ENCODE data around the gene CDHR2.
"Not testable (repeated sequence)": the region's sequence is repeated elsewhere in the genome, so short reads cannot be mapped to it uniquely, and the experiment has no call there.

Gene CDHR2

GRCh38 chr5:176597417-176598389, 48.6 kb downstream of the CDHR2 start:
- DNase-seq (ENCODE audit: insufficient read length, low spot score), result no peak
- no peak for FAIRE-seq

GRCh38 chr5:176599749-176600430, 50.7 kb downstream of the CDHR2 start:
- not testable (repeated sequence) for FAIRE-seq

More at GRCh38 chr5:176597417-176598389, 48.6 kb downstream of the CDHR2 start:
- TF ChIP-seq SPI1 (IDR thresholded peaks at IDR 0.05; ENCODE audit: low read depth, low read length) (no peak), POU2F2 (IDR thresholded peaks at IDR 0.05; ENCODE audit: low read depth, low read length) (no peak), POLR2A (IDR thresholded peaks at IDR 0.05; ENCODE audit: low read depth, low read length) (no peak), TAF1 (IDR thresholded peaks at IDR 0.05; ENCODE audit: low read depth, low read length) (no peak), POLR2AphosphoS5 (IDR thresholded peaks at IDR 0.05; ENCODE audit: low read depth, low read length) (no peak), PAX5 (IDR thresholded peaks at IDR 0.05; ENCODE audit: insufficient read depth, low read length, severe bottlenecking) (no peak)

DNA sequence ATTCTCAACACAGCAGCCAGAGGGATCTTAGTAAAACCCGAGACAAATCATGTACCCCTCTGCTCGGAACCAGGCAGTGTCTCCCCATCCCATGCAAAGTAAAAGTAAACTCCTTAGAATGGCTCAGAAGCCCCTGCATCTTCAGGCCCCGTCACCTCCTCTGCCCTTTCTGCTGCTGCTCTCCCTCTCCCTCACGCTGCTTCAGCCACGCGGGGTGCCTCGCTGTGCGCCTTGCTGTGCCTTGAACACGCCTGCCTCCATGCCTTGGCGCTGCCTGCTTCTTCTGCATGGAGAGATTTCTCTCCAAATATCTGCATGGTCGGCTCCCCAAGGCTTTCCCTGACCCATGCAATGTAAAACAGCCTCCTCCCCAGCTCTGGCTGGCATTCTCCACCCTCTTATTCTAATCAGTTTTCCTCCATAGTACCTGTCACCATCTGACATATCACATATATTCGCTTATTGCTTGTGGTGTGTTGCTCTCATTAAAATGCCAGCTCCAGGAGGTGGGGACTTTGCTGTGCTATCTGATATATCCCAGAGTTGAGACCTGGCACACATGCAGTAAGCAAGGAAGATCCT, 52.9 kb downstream of the CDHR2 start:
- FAIRE-seq, result no peak
- TF ChIP-seq POLR2A (IDR thresholded peaks at IDR 0.05; ENCODE audit: low read depth, low read length) (no peak), SPI1 (IDR thresholded peaks at IDR 0.05; ENCODE audit: low read depth, low read length) (no peak), PAX5 (IDR thresholded peaks at IDR 0.05; ENCODE audit: insufficient read depth, low read length, severe bottlenecking) (no peak), POU2F2 (IDR thresholded peaks at IDR 0.05; ENCODE audit: low read depth, low read length) (no peak), POLR2AphosphoS5 (IDR thresholded peaks at IDR 0.05; ENCODE audit: low read depth, low read length) (no peak), TAF1 (IDR thresholded peaks at IDR 0.05; ENCODE audit: low read depth, low read length) (no peak)
- no peak for DNase-seq (ENCODE audit: insufficient read length, low spot score)

More at GRCh38 chr5:176599749-176600430, 50.7 kb downstream of the CDHR2 start:
- not testable (repeated sequence) for DNase-seq (ENCODE audit: insufficient read length, low spot score)

GRCh38 chr5:176603091-176603490, 53.9 kb downstream of the CDHR2 start:
- no peak for FAIRE-seq
- DNase-seq (ENCODE audit: insufficient read length, low spot score), result no peak
- TF ChIP-seq PAX5 (IDR thresholded peaks at IDR 0.05; ENCODE audit: insufficient read depth, low read length, severe bottlenecking) (no peak), POU2F2 (IDR thresholded peaks at IDR 0.05; ENCODE audit: low read depth, low read length) (no peak), POLR2AphosphoS5 (IDR thresholded peaks at IDR 0.05; ENCODE audit: low read depth, low read length) (no peak), SPI1 (IDR thresholded peaks at IDR 0.05; ENCODE audit: low read depth, low read length) (no peak), TAF1 (IDR thresholded peaks at IDR 0.05; ENCODE audit: low read depth, low read length) (no peak), POLR2A (IDR thresholded peaks at IDR 0.05; ENCODE audit: low read depth, low read length) (no peak)

DNA sequence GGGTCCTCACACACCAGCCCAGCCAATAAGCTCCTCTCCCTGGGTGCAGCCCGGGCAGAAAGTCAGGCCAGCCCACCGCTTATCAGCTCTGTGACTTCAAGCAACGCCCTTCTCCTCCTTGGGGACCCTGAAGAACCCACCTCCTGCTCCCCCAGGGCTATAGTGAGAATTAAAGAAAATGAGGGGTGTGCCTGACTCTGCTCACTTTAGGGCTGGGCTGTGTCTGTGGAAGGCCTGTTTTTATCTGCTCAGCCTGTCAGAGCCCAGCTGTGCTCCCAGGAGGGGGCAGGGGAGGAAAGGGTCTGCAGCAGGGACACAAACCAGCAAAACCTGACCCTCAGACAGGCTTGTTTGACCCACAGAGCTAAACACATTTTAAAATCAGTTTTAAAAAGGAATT, 56.9 kb downstream of the CDHR2 start:
- DNase-seq (ENCODE audit: insufficient read length, low spot score) (no peak), FAIRE-seq (no peak)
- TF ChIP-seq POLR2A (IDR thresholded peaks at IDR 0.05; ENCODE audit: low read depth, low read length), result no peak

DNA sequence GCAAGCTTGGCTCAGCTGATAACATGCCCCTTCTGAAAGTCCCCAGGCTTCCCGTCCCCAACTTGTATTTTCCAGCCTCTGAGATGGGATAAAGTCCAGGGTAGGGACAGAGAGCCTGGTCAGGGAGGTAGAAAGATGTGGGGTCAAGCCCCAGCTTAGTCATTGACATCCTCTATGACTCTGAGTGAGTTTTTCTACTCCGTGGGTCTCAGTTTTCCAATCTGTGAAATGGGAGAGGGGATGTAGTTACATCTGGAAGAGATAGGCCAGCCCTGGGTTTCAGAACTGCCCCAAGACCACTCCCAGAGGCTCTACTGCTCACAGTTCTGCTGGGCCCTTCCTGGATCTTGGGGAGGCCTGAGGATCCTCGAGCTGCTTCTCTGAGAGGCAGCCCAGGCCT, 57.7 kb downstream of the CDHR2 start:
- FAIRE-seq (no peak), DNase-seq (ENCODE audit: insufficient read length, low spot score) (no peak)
- TF ChIP-seq SPI1 (IDR thresholded peaks at IDR 0.05; ENCODE audit: low read depth, low read length), result no peak
- no peak for TF ChIP-seq POU2F2 (IDR thresholded peaks at IDR 0.05; ENCODE audit: low read depth, low read length)
- no peak for TF ChIP-seq POLR2A (IDR thresholded peaks at IDR 0.05; ENCODE audit: low read depth, low read length)
- no peak for TF ChIP-seq PAX5 (IDR thresholded peaks at IDR 0.05; ENCODE audit: insufficient read depth, low read length, severe bottlenecking)
- TF ChIP-seq TAF1 (IDR thresholded peaks at IDR 0.05; ENCODE audit: low read depth, low read length), result no peak
- no peak for TF ChIP-seq POLR2AphosphoS5 (IDR thresholded peaks at IDR 0.05; ENCODE audit: low read depth, low read length)

- TF ChIP-seq TAF1 (IDR thresholded peaks at IDR 0.05; ENCODE audit: low read depth, low read length), result no peak
- TF ChIP-seq POU2F2 (IDR thresholded peaks at IDR 0.05; ENCODE audit: low read depth, low read length), result no peak
- no peak for TF ChIP-seq POLR2A (IDR thresholded peaks at IDR 0.05; ENCODE audit: low read depth, low read length)
- no peak for TF ChIP-seq POLR2AphosphoS5 (IDR thresholded peaks at IDR 0.05; ENCODE audit: low read depth, low read length)
- no peak for TF ChIP-seq PAX5 (IDR thresholded peaks at IDR 0.05; ENCODE audit: insufficient read depth, low read length, severe bottlenecking)
- TF ChIP-seq SPI1 (IDR thresholded peaks at IDR 0.05; ENCODE audit: low read depth, low read length), result no peak
- FAIRE-seq (no peak), DNase-seq (ENCODE audit: insufficient read length, low spot score) (no peak)
Observed at GRCh38 chr5:176608142-176608705, 59.1 kb downstream of the CDHR2 start.

GRCh38 chr5:176608937-176609723, 60.0 kb downstream of the CDHR2 start:
- peak; percentile 85 for FAIRE-seq
- DNase-seq (ENCODE audit: insufficient read length, low spot score), result no peak
- TF ChIP-seq POLR2A (IDR thresholded peaks at IDR 0.05; ENCODE audit: low read depth, low read length), result no peak

Data from GM12891 (cell line).